GM19452 (cell line): ENCODE data around the gene ZNHIT2.

Experiments used
- ATAC-seq: cut with Tn5 transposase; IDR thresholded peaks from one replicate; pipeline ENCODE4 v1.9.1; 2021; ENCODE audit not compliant: unreplicated experiment

ZNHIT2 gene

DNA sequence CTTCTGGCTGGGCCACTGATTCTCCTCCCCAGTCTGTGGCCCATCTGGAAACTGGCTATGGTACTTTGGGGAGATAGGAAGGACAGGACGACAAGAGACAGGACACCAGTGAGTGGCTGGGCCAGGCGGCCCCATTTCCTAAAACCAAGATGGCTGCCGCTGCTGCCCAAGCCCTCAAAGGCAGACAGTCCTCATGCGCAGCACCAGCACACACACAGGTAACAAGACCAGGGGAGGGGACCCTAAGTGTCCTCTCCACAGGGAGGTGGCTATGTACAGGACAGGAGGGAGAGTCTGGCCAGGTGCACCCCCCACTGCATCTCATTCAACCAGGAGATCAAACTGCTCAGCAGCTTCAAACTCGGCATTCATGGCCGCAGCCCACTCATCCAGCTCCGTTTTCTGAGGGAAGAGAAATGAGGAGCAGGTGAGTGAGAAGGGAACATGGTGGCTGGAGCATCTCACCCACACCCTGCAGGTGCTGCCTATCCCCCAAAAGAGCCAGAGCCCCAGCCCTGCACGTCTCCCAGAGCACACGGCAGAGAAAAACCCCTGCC is 38.6 kb downstream of the ZNHIT2 start:
- ATAC-seq = no peak

GRCh38 chr11:65078151-65078550 is 39.4 kb downstream of the ZNHIT2 start:
- ATAC-seq = no peak

- ATAC-seq = no peak
These were observed 40.0 kb downstream of the ZNHIT2 start for GRCh38 chr11:65077451-65077850.

DNA sequence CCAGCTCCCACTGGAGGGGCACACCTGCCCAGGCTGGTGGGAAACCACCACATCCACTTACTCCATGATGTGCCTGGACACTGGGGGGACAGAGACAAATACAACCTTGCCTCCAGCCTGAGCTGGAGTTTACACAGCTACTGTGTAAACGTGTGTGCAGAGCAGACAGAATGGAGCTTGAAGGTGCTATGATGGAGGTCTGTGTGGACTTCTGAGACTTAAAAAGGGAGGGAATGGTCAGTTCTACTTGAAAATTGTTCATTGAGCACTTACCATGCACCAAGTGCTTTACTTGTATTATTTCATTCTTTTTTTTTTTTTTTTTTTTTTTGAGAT is 44.9 kb downstream of the ZNHIT2 start:
- ATAC-seq = no peak

DNA sequence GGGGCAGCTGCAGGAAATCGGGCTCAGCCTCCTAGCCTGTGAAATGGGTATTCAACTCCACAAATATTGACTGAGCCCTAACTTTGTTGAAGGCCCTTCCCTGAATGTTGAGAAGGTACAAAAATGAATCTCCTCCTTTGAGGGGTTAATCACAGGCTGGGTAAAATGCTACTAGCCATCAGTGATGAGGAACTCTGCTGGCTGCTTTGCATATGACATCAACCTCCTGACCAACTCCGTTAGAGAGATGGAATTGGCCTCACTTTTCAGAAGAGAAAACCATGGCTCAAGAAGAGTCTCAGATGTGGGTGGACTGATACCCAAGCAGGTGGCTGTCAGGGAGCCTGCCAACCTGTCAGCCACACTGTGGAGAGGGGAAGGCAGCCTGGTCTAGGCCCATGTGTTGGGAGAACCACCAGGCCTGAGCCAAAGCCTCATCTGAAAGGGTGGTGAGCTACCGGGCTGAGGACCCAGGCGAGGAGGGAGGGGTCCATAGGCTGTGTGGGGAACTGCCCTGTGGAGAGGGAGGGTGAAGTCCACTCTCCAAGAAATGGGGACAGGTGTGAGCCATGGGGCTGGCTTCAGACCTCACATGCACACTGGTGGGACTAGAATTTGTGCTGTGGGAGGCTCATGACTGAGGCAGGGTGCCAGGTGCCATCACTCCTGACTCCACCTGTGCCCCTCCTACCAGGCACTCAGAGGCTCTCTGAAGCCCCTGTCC is 45.4 kb downstream of the ZNHIT2 start:
- ATAC-seq = no peak

GRCh38 chr11:65069217-65069616 is 48.3 kb downstream of the ZNHIT2 start:
- ATAC-seq = no peak

DNA sequence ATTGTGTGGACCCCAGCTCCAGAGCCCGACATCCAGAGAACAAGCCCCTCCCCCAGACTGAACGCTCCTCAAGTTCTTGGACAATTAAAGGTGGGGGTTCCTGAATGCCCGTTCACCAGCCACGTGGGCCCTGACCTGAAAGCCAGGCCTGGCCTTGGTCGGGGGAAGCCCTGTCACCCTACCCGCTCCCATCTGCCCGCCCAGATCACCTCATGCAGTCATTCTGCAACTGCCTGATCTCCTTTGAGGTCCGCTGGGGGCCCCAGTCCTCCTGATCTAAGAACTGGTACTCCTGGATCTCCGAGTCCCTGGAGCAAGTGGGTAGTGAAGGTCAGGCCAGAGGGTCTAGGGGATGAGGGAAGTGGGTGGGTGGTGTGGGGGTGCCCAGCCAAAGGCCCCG is 50.1 kb downstream of the ZNHIT2 start:
- ATAC-seq = no peak

DNA sequence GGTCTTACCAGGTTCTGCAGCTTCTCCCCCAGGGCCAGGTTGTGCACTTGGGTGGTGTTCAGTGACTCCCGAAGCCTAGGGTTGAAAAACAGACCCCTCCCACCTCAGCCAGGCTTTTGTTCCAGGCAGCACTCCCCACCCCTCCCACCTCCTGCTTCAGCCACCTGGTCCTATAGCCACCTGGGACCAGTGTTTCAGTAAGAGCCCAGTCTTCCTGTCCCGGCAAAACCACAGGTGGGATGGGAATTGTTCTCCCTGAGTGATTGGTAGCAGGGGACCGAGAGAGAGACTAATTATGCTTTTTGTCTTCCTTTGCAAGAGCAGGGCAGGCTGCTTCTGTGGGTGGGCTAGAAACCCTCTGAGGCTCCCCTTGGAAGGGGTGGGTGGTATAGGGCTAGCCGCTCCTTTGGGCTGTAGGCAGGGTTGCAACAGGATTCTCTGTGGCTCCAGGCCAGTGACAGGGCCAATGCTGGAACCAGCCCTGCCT is 50.7 kb downstream of the ZNHIT2 start:
- ATAC-seq = no peak
